K562 (cell line): Measurements from ENCODE around the gene ECSIT. TPM values are rescaled to one million over a fixed set of nuclear protein-coding genes. Genes with fewer than 3 reads are reported as not detected.
A peak's percentile ranks its signal among the peaks of the same experiment; 100 is the strongest.

Source experiments
- EHMT2 ChIP-seq: fragments of 450-650 bp; IDR thresholded peaks from 2 replicates; pipeline ENCODE4 v1.6.1; 2018; ENCODE audit warnings: antibody characterized with exemption
- HDAC3 ChIP-seq: fragments of 450-650 bp; IDR thresholded peaks from 2 replicates; pipeline ENCODE4 v1.6.1; 2018; ENCODE audit warnings: borderline replicate concordance, mild to moderate bottlenecking, moderate library complexity; ENCODE audit not compliant: partially characterized antibody
- LCOR ChIP-seq: sonication (generic); formaldehyde crosslinking; IDR thresholded peaks from 2 replicates; pipeline ENCODE4 v1.8.0; 2022; ENCODE audit warnings: mild to moderate bottlenecking, missing genetic modification reagents
- MAZ ChIP-seq, 2 experiments: fragments of 450-650 bp in 1 of 2; sonication (generic) in 1 of 2; formaldehyde crosslinking; IDR thresholded peaks in 1 of 2; conservative IDR thresholded peaks in 1 of 2; 2 replicates each; pipeline versions ENCODE4 v1.4.0 to v1.5.0; 2020; ENCODE audit warnings: mild to moderate bottlenecking in 1 of 2, missing genetic modification reagents in 1 of 2
- PHB ChIP-seq: fragments of 250-450 bp; sonication (Bioruptor Pico); IDR thresholded peaks from 2 replicates; pipeline ENCODE4 v1.5.0; 2021
- PPARD ChIP-seq: fragments of 250-450 bp; sonication (Bioruptor Pico); IDR thresholded peaks from 2 replicates; pipeline ENCODE4 v1.8.0; 2022; ENCODE audit warnings: inconsistent platforms, mild to moderate bottlenecking, moderate library complexity
- PTTG1 ChIP-seq: fragments of 450-650 bp; IDR thresholded peaks from 2 replicates; pipeline ENCODE4 v1.6.1; 2016; ENCODE audit warnings: low read depth, mild to moderate bottlenecking, missing genetic modification characterization, missing compliant biosample characterization
- RFX1 ChIP-seq: fragments of 450-650 bp; IDR thresholded peaks from 2 replicates; pipeline ENCODE4 v1.6.1; 2016; ENCODE audit warnings: mild to moderate bottlenecking, moderate library complexity
- SMAD3 ChIP-seq: fragments of 450-650 bp; formaldehyde crosslinking; conservative IDR thresholded peaks from 2 replicates; pipeline ENCODE4 v1.4.0; 2020; ENCODE audit warnings: mild to moderate bottlenecking
- SMARCB1 ChIP-seq: IDR thresholded peaks from 2 replicates; pipeline ENCODE4 v1.6.1; 2011; ENCODE audit warnings: improper control_type of control experiment, low read depth; ENCODE audit not compliant: insufficient read length
- ZFX ChIP-seq: sonication (generic); formaldehyde crosslinking; IDR thresholded peaks from 2 replicates; pipeline ENCODE4 v1.8.0; 2022; ENCODE audit warnings: mild to moderate bottlenecking, missing genetic modification reagents, moderate library complexity
- ZNF639 ChIP-seq, 2 experiments: fragments of 200-800 bp in 1 of 2; sonication (Bioruptor generic) in 1 of 2; sonication (generic) in 1 of 2; formaldehyde crosslinking in 1 of 2; IDR thresholded peaks in 1 of 2; conservative IDR thresholded peaks in 1 of 2; 2 replicates each; pipeline versions ENCODE4 v1.5.0 to v1.6.1; 2016 to 2020; ENCODE audit warnings: missing compliant biosample characterization in 1 of 2, missing genetic modification characterization in 1 of 2, missing genetic modification reagents in 1 of 2
- ZNF668 ChIP-seq: fragments of 250-450 bp; sonication (Bioruptor Pico); IDR thresholded peaks from 2 replicates; pipeline ENCODE4 v1.8.0; 2022; ENCODE audit warnings: mild to moderate bottlenecking, inconsistent platforms
- polyA plus RNA-seq, 8 experiments: library from polyadenylated mRNA; depleted of rRNA in 4 of 8; stranded (reverse) in 5 of 8; unstranded in 3 of 8; fragments of >200 nt; fragmentation: Nextera tagmentation in 2 of 8; fragmentation: Illumina TruSeq in 1 of 8; extraction: Ambion mirVana in 2 of 8; extraction: Trizol in 1 of 8; gene quantifications; 2 replicates each; pipeline versions ENCODE4 v1.2.1 to v1.2.3, GENCODE V29; 2011 to 2014; ENCODE audit warnings: inconsistent platforms in 1 of 8, missing spikeins in 1 of 8
- total RNA-seq, 7 experiments: library from RNA; depleted of rRNA in 6 of 7; stranded (reverse); fragments of >200 nt in 6 of 7; fragmentation: Illumina TruSeq in 2 of 7; extraction: Trizol in 2 of 7; gene quantifications; 2 replicates each; pipeline versions ENCODE4 v1.2.1 to v1.2.3, GENCODE V29; 2011 to 2021; ENCODE audit warnings: low replicate concordance in 1 of 7
- TF ChIP-seq, protein P1 (sequence below): sonication (generic); formaldehyde crosslinking; IDR thresholded peaks from 2 replicates; pipeline ENCODE4 v1.5.0; 2020; ENCODE audit warnings: missing genetic modification reagents
- TF ChIP-seq, protein P2 (sequence below): fragments of 150-350 bp; IDR thresholded peaks from 2 replicates; pipeline ENCODE4 v1.6.1; 2014; ENCODE audit warnings: low read depth, mild to moderate bottlenecking, low read length, borderline replicate concordance
- TF ChIP-seq, protein P3 (sequence below): fragments of 450-650 bp; IDR thresholded peaks from 2 replicates; pipeline ENCODE4 v1.6.1; 2016; ENCODE audit warnings: mild to moderate bottlenecking
- TF ChIP-seq, protein P4 (sequence below): sonication (generic); formaldehyde crosslinking; IDR thresholded peaks from 2 replicates; pipeline ENCODE4 v1.8.0; 2022; ENCODE audit warnings: missing genetic modification reagents, mild to moderate bottlenecking, moderate library complexity, borderline replicate concordance

ECSIT gene
- total and polyA plus RNA-seq, 9 of the 15 experiments (the other 6 are each of a cell fraction or from before 2014, with no cell fraction given), result 1.1 to 82.5 (median 43.9) TPM

- TF ChIP-seq, protein P1, sequence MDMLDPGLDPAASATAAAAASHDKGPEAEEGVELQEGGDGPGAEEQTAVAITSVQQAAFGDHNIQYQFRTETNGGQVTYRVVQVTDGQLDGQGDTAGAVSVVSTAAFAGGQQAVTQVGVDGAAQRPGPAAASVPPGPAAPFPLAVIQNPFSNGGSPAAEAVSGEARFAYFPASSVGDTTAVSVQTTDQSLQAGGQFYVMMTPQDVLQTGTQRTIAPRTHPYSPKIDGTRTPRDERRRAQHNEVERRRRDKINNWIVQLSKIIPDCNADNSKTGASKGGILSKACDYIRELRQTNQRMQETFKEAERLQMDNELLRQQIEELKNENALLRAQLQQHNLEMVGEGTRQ, result 0 out of 2 replicates have a peak, but pooled peaks have one; percentile 3
- no peak for TF ChIP-seq SMAD3 (CRISPR knock-in tag)
- TF ChIP-seq, protein P2, sequence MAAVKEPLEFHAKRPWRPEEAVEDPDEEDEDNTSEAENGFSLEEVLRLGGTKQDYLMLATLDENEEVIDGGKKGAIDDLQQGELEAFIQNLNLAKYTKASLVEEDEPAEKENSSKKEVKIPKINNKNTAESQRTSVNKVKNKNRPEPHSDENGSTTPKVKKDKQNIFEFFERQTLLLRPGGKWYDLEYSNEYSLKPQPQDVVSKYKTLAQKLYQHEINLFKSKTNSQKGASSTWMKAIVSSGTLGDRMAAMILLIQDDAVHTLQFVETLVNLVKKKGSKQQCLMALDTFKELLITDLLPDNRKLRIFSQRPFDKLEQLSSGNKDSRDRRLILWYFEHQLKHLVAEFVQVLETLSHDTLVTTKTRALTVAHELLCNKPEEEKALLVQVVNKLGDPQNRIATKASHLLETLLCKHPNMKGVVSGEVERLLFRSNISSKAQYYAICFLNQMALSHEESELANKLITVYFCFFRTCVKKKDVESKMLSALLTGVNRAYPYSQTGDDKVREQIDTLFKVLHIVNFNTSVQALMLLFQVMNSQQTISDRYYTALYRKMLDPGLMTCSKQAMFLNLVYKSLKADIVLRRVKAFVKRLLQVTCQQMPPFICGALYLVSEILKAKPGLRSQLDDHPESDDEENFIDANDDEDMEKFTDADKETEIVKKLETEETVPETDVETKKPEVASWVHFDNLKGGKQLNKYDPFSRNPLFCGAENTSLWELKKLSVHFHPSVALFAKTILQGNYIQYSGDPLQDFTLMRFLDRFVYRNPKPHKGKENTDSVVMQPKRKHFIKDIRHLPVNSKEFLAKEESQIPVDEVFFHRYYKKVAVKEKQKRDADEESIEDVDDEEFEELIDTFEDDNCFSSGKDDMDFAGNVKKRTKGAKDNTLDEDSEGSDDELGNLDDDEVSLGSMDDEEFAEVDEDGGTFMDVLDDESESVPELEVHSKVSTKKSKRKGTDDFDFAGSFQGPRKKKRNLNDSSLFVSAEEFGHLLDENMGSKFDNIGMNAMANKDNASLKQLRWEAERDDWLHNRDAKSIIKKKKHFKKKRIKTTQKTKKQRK, result peak; percentile 46; the same call in 1 of the 2 replicates
- peak; percentile 67 for TF ChIP-seq SMARCB1
- peak in 1 of 2 experiments; percentile 88; a peak in 2 of 4 replicates for TF ChIP-seq ZNF639 (CRISPR knock-in tag; conservative IDR thresholded peaks at IDR 0.05 in 1 of 2, IDR thresholded peaks at IDR 0.05 in 1 of 2)
- TF ChIP-seq HDAC3, result peak; percentile 66
- TF ChIP-seq ZFX (CRISPR knock-in tag), result peak; percentile 82
- TF ChIP-seq PHB (CRISPR knock-in tag), result no peak
- TF ChIP-seq RFX1, result no peak
- TF ChIP-seq, protein P3, sequence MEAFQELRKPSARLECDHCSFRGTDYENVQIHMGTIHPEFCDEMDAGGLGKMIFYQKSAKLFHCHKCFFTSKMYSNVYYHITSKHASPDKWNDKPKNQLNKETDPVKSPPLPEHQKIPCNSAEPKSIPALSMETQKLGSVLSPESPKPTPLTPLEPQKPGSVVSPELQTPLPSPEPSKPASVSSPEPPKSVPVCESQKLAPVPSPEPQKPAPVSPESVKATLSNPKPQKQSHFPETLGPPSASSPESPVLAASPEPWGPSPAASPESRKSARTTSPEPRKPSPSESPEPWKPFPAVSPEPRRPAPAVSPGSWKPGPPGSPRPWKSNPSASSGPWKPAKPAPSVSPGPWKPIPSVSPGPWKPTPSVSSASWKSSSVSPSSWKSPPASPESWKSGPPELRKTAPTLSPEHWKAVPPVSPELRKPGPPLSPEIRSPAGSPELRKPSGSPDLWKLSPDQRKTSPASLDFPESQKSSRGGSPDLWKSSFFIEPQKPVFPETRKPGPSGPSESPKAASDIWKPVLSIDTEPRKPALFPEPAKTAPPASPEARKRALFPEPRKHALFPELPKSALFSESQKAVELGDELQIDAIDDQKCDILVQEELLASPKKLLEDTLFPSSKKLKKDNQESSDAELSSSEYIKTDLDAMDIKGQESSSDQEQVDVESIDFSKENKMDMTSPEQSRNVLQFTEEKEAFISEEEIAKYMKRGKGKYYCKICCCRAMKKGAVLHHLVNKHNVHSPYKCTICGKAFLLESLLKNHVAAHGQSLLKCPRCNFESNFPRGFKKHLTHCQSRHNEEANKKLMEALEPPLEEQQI, result no peak
- TF ChIP-seq PTTG1 (tag), result no peak
- TF ChIP-seq MAZ (CRISPR knock-in tag; conservative IDR thresholded peaks at IDR 0.05 in 1 of 2, IDR thresholded peaks at IDR 0.05 in 1 of 2), result peak; percentile 59 to 67; a peak in 3 of 4 replicates
- TF ChIP-seq, protein P4, sequence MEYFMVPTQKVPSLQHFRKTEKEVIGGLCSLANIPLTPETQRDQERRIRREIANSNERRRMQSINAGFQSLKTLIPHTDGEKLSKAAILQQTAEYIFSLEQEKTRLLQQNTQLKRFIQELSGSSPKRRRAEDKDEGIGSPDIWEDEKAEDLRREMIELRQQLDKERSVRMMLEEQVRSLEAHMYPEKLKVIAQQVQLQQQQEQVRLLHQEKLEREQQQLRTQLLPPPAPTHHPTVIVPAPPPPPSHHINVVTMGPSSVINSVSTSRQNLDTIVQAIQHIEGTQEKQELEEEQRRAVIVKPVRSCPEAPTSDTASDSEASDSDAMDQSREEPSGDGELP (CRISPR knock-in tag), result peak; percentile 88
- no peak for TF ChIP-seq PPARD (CRISPR knock-in tag)
- TF ChIP-seq EHMT2, result peak; percentile 97
- peak; percentile 54; the same call in 1 of the 2 replicates for TF ChIP-seq LCOR (CRISPR knock-in tag)
- TF ChIP-seq ZNF668, result no peak
Measured at GRCh38 chr19:11528551-11529341, at the start of gene ECSIT (continued).
